ENCODE data around the gene ARFIP1.
"Not testable (repeated sequence)": the region's sequence is repeated elsewhere in the genome, so short reads cannot be mapped to it uniquely, and the experiment has no call there.

ARFIP1 gene

DNA sequence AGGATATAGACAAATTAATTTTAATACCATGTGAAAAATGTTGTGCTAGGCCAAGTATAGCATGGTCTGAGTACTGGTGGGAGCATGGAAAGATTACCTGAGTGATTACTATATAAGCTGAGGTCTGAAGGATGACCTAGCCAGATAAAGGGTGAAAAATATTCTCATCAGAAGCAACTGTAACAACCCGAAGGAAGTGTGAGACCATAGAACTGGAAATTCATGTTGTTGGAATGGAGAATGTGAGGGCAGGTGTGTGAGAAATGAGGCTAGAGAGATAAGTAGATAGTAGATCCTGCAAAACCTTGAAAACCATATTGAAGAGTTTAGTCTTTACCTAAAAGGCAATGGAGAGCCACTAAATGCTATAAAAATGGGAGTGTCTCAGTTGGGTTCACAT lies 71.5 kb downstream of the ARFIP1 start:
- TF ChIP-seq, protein P1, sequence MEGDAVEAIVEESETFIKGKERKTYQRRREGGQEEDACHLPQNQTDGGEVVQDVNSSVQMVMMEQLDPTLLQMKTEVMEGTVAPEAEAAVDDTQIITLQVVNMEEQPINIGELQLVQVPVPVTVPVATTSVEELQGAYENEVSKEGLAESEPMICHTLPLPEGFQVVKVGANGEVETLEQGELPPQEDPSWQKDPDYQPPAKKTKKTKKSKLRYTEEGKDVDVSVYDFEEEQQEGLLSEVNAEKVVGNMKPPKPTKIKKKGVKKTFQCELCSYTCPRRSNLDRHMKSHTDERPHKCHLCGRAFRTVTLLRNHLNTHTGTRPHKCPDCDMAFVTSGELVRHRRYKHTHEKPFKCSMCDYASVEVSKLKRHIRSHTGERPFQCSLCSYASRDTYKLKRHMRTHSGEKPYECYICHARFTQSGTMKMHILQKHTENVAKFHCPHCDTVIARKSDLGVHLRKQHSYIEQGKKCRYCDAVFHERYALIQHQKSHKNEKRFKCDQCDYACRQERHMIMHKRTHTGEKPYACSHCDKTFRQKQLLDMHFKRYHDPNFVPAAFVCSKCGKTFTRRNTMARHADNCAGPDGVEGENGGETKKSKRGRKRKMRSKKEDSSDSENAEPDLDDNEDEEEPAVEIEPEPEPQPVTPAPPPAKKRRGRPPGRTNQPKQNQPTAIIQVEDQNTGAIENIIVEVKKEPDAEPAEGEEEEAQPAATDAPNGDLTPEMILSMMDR (IDR thresholded peaks at IDR 0.05; ENCODE audit: insufficient read depth, low read length, poor library complexity, severe bottlenecking), result no peak
- no peak for TF ChIP-seq EZH2phosphoT487 (conservative IDR thresholded peaks at IDR 0.05; ENCODE audit: low read length)
- Histone ChIP-seq H3K4me2 (ENCODE audit: low read depth, low read length, poor library complexity, severe bottlenecking) (no peak overlapping the region), H3K9ac (ENCODE audit: low read length) (no peak overlapping the region), H3K4me3 (ENCODE audit: insufficient read depth, low read length, poor library complexity, severe bottlenecking) (no peak overlapping the region), H3K9me2 (replicated peaks; ENCODE audit: insufficient read depth, low read length) (no peaks in the 10 kb centered on the region), H3K36me3 (ENCODE audit: low read length) (no peaks in the 10 kb centered on the region), H2AFZ (ENCODE audit: low read depth, low read length, severe bottlenecking) (no peak overlapping the region), H3F3A (ENCODE audit: insufficient read depth) (0 out of 2 replicates have a peak, but pooled peaks cover under 1% of the 10 kb centered on the region), H3K27ac (ENCODE audit: low read depth, low read length) (no peak overlapping the region), H3K27me3 (ENCODE audit: low read length) (no peaks in the 10 kb centered on the region), H3K9me3 (ENCODE audit: insufficient read depth, low read length) (no peaks in the 10 kb centered on the region), H3K79me2 (ENCODE audit: insufficient read depth, low read length) (no peaks in the 10 kb centered on the region), H4K20me1 (ENCODE audit: low read depth, low read length) (no peaks in the 10 kb centered on the region)

DNA sequence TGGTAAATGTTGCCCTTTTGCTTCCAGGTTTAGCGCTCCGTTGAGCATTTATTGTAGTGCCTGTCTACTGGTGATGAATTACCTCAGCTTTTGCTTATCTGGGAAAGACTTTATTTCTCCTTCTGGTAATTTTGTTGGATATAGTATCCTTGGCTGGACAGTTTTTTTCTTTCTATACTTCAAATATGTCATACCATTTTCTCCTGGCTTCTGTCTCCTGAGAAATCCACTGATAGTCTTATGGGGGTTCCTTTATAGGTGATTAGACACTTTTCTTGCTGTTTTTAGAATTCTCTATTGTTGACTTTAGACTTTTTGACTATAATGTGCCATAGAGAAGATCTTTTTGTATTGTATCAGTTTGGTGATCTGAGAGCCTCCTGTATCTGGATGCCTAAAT lies 73.5 kb downstream of the ARFIP1 start:
- no peak overlapping the region for H2AFZ ChIP-seq (ENCODE audit: low read depth, low read length, severe bottlenecking)
- H3K9me2 ChIP-seq (replicated peaks; ENCODE audit: insufficient read depth, low read length), result no peaks in the 10 kb centered on the region
- no peak overlapping the region for H3K9ac ChIP-seq (ENCODE audit: low read length)
- no peaks in the 10 kb centered on the region for H3K79me2 ChIP-seq (ENCODE audit: insufficient read depth, low read length)
- no peaks in the 10 kb centered on the region for H3F3A ChIP-seq (ENCODE audit: insufficient read depth)
- no peaks in the 10 kb centered on the region for H4K20me1 ChIP-seq (ENCODE audit: low read depth, low read length)
- H3K4me2 ChIP-seq (ENCODE audit: low read depth, low read length, poor library complexity, severe bottlenecking), result no peak overlapping the region
- H3K36me3 ChIP-seq (ENCODE audit: low read length), result no peaks in the 10 kb centered on the region
- H3K9me3 ChIP-seq (ENCODE audit: insufficient read depth, low read length), result no peaks in the 10 kb centered on the region
- no peak for TF ChIP-seq EZH2phosphoT487 (conservative IDR thresholded peaks at IDR 0.05; ENCODE audit: low read length)
- TF ChIP-seq, protein P1 (IDR thresholded peaks at IDR 0.05; ENCODE audit: insufficient read depth, low read length, poor library complexity, severe bottlenecking), result no peak
- H3K4me3 ChIP-seq (ENCODE audit: insufficient read depth, low read length, poor library complexity, severe bottlenecking), result no peak overlapping the region
- no peaks in the 10 kb centered on the region for H3K27me3 ChIP-seq (ENCODE audit: low read length)
- no peak overlapping the region for H3K27ac ChIP-seq (ENCODE audit: low read depth, low read length)

DNA sequence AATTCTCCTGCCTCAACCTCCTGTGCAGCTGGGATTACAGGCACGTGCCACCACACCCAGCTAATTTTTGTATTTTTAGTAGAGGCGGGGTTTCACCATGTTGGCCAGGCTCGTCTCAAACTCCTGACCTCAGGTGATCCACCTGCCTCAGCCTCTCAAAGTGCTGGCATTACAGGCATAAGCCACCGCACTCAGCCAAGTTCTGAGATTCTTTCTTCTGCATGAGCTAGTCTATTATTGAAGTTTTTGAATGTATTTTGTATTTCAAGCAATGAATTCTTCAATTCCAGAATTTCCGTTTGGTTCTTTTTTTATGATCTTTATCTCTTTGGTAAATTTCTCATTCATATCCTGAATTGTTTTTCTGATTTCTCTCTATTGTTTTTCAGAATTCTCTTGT lies 74.3 kb downstream of the ARFIP1 start:
- not testable (repeated sequence) for H2AFZ ChIP-seq (ENCODE audit: low read depth, low read length, severe bottlenecking); H3K36me3 ChIP-seq (ENCODE audit: low read length); H3K9me2 ChIP-seq (replicated peaks; ENCODE audit: insufficient read depth, low read length); H3K4me3 ChIP-seq (ENCODE audit: insufficient read depth, low read length, poor library complexity, severe bottlenecking); H3K9me3 ChIP-seq (ENCODE audit: insufficient read depth, low read length); H3K27me3 ChIP-seq (ENCODE audit: low read length); H3K27ac ChIP-seq (ENCODE audit: low read depth, low read length); H3K79me2 ChIP-seq (ENCODE audit: insufficient read depth, low read length); H3F3A ChIP-seq (ENCODE audit: insufficient read depth); H3K9ac ChIP-seq (ENCODE audit: low read length); H4K20me1 ChIP-seq (ENCODE audit: low read depth, low read length); H3K4me2 ChIP-seq (ENCODE audit: low read depth, low read length, poor library complexity, severe bottlenecking)

DNA sequence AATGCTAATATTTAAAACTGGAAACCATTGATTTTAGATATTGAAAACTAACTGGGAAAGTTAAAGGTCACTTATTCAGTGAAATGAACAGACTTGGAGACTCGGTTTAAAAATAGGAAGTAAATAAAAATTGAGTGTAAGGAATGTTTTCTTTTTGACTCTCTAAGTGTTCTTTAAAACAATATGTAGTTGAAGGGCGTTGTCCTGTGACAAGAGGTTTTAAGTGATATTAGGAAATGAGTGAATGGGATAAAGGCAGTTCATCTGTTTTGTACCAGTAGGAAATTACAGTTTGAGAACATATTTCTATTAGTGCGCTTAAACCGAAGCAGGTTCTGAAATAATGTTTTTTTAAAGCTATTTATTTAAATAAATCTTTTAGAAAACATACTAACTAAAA lies 77.2 kb downstream of the ARFIP1 start:
- no peaks in the 10 kb centered on the region for H3K9me2 ChIP-seq (replicated peaks; ENCODE audit: insufficient read depth, low read length)
- H3K27ac ChIP-seq (ENCODE audit: low read depth, low read length), result no peak overlapping the region
- H3F3A ChIP-seq (ENCODE audit: insufficient read depth), result no peaks in the 10 kb centered on the region
- H3K27me3 ChIP-seq (ENCODE audit: low read length), result no peaks in the 10 kb centered on the region
- no peak overlapping the region for H3K4me3 ChIP-seq (ENCODE audit: insufficient read depth, low read length, poor library complexity, severe bottlenecking)
- H3K9me3 ChIP-seq (ENCODE audit: insufficient read depth, low read length), result no peaks in the 10 kb centered on the region
- H4K20me1 ChIP-seq (ENCODE audit: low read depth, low read length), result no peaks in the 10 kb centered on the region
- TF ChIP-seq, protein P1 (IDR thresholded peaks at IDR 0.05; ENCODE audit: insufficient read depth, low read length, poor library complexity, severe bottlenecking), result no peak
- no peak for TF ChIP-seq EZH2phosphoT487 (conservative IDR thresholded peaks at IDR 0.05; ENCODE audit: low read length)
- no peaks in the 10 kb centered on the region for H3K79me2 ChIP-seq (ENCODE audit: insufficient read depth, low read length)
- H3K9ac ChIP-seq (ENCODE audit: low read length), result no peak overlapping the region
- H3K4me2 ChIP-seq (ENCODE audit: low read depth, low read length, poor library complexity, severe bottlenecking), result no peak overlapping the region
- no peaks in the 10 kb centered on the region for H3K36me3 ChIP-seq (ENCODE audit: low read length)
- H2AFZ ChIP-seq (ENCODE audit: low read depth, low read length, severe bottlenecking), result no peak overlapping the region

All from SU-DHL-6 (cell line).